GM18502 (cell line): ENCODE results near the gene ZNF681.
"Not testable (repeated sequence)": the region's sequence is repeated elsewhere in the genome, so short reads cannot be mapped to it uniquely, and the experiment has no call there.

Experiments used
- ATAC-seq: cut with Tn5 transposase; IDR thresholded peaks from one replicate; pipeline ENCODE4 v1.9.1; 2021; ENCODE audit warnings: mild to moderate bottlenecking; ENCODE audit not compliant: unreplicated experiment, poor library complexity

The ZNF681 gene

DNA sequence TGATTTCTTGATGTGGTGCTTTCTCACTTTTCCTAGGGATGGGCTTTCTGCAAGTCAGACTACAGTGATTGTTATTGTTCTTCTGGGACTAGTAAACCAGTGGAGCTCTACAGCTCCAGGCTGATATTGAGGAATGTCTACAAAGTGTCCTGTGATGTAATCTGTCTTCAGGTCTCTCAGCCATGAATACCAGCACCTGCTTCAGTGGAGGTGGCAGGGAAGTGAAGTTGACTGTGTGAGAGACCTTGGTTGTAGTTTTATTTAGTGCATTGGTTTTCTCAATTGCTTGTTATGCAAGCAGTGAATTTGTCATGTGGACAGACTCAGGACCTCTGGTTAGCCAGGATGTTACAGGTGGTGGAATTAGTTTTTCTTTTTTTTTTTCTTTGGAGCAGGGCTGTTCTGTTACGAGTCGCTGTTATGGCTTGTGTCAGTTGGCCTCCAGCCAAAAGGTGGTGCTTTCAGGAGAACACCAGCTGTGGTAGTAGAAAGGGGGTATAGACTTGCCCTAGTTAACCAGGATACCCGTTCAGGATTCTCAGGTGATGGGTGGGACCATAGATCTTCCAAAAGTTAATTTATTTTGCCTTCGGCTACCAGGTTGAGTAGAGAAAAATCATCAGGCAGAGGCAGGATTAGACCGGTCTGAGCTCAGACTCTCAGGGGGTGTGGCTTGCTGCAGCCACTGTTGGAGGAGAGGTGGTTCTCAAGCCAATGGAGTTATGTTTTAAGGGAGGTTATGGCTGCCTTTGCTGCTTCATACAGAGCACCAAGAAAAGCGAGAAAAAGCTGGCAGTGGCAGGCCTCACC is 59.8 kb downstream of the ZNF681 start:
- no peak for ATAC-seq

DNA sequence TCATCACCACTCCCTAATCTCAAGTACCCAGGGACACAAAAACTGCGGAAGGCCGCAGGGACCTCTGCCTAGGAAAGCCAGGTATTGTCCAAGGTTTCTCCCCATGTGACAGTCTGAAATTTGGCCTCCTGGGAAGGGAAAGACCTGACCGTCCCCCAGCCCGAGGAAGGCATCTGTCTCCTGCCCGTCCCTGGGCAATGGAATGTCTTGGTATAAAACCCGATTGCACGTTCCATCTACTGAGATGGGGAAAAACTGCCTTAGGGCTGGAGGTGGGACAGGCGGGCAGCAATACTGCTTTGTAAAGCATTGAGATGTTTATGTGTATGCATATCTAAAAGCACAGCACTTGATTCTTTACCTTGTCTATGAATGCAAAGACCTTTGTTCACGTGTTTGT is 65.8 kb downstream of the ZNF681 start:
- ATAC-seq: not testable (repeated sequence)
